Neutrophil (primary cell): ENCODE measurements around the gene ABHD12.

Experiments used
- H3K27ac ChIP-seq: fragments of 200-600 bp; sonication (generic); 2 replicates; pipeline ENCODE4 v1.5.1; 2016; ENCODE audit warnings: mild to moderate bottlenecking, moderate library complexity
- H3K27me3 ChIP-seq: fragments of 200-600 bp; sonication (generic); 2 replicates; pipeline ENCODE4 v1.6.0; 2016; ENCODE audit warnings: mild to moderate bottlenecking
- H3K36me3 ChIP-seq: fragments of 200-600 bp; sonication (generic); 2 replicates; pipeline ENCODE4 v1.5.1; 2017
- H3K4me1 ChIP-seq, 2 experiments: fragments of 200-600 bp in 1 of 2; sonication (generic) in 1 of 2; 1 replicate in 1 of 2; 2 replicates in 1 of 2; pipeline versions ENCODE4 v1.5.1 to v1.6.1; 2013 to 2016; ENCODE audit warnings: low read depth in 1 of 2, low read length in 1 of 2, mild to moderate bottlenecking in 1 of 2, moderate library complexity in 1 of 2; ENCODE audit not compliant: control insufficient read depth in 1 of 2, insufficient read depth in 1 of 2
- H3K4me3 ChIP-seq, 2 experiments: fragments of 200-600 bp in 1 of 2; sonication (generic) in 1 of 2; 1 replicate in 1 of 2; 2 replicates in 1 of 2; pipeline ENCODE4 v1.5.1; 2013 to 2016; ENCODE audit warnings: low read depth in 1 of 2, low read length in 1 of 2, mild to moderate bottlenecking in 1 of 2, moderate library complexity in 1 of 2
- H3K9me3 ChIP-seq: fragments of 200-600 bp; sonication (generic); 2 replicates; pipeline ENCODE4 v1.5.1; 2016
- TF ChIP-seq, protein P1 (sequence below): fragments of 200-600 bp; sonication (generic); IDR thresholded peaks from 2 replicates; pipeline ENCODE4 v1.5.1; 2016; ENCODE audit warnings: antibody characterized with exemption

The ABHD12 gene

GRCh38 chr20:25394996-25395395, 4.4 kb upstream of the ABHD12 start:
- Histone ChIP-seq H3K36me3 (no peaks in the 10 kb centered on the region), H3K27ac (no peak overlapping the region), H3K4me1 (peaks cover 10% of the 10 kb centered on the region in 2 experiments), H3K9me3 (no peaks in the 10 kb centered on the region), H3K4me3 (no peak overlapping the region), H3K27me3 (peaks cover 8% of the 10 kb centered on the region)
- TF ChIP-seq, protein P1, sequence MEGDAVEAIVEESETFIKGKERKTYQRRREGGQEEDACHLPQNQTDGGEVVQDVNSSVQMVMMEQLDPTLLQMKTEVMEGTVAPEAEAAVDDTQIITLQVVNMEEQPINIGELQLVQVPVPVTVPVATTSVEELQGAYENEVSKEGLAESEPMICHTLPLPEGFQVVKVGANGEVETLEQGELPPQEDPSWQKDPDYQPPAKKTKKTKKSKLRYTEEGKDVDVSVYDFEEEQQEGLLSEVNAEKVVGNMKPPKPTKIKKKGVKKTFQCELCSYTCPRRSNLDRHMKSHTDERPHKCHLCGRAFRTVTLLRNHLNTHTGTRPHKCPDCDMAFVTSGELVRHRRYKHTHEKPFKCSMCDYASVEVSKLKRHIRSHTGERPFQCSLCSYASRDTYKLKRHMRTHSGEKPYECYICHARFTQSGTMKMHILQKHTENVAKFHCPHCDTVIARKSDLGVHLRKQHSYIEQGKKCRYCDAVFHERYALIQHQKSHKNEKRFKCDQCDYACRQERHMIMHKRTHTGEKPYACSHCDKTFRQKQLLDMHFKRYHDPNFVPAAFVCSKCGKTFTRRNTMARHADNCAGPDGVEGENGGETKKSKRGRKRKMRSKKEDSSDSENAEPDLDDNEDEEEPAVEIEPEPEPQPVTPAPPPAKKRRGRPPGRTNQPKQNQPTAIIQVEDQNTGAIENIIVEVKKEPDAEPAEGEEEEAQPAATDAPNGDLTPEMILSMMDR: no peak

- Histone ChIP-seq H3K27ac (no peak overlapping the region), H3K36me3 (no peaks in the 10 kb centered on the region), H3K9me3 (no peaks in the 10 kb centered on the region), H3K4me3 (no peak overlapping the region), H3K4me1 (peaks cover 17% of the 10 kb centered on the region in 2 experiments), H3K27me3 (peaks cover 9% of the 10 kb centered on the region)
- TF ChIP-seq, protein P1: no peak
Measured at GRCh38 chr20:25394276-25394675, 3.6 kb upstream of the ABHD12 start.

- Histone ChIP-seq H3K4me3 (peak overlapping the region; percentile 64 to 68), H3K36me3 (no peaks in the 10 kb centered on the region), H3K27ac (peak overlapping the region; percentile 77), H3K27me3 (peaks cover 16% of the 10 kb centered on the region), H3K9me3 (no peaks in the 10 kb centered on the region), H3K4me1 (peaks cover 19 to 21% of the 10 kb centered on the region in 2 experiments)
- TF ChIP-seq, protein P1: no peak
Measured at GRCh38 chr20:25389858-25390537, 637 bp downstream of the ABHD12 start.

DNA sequence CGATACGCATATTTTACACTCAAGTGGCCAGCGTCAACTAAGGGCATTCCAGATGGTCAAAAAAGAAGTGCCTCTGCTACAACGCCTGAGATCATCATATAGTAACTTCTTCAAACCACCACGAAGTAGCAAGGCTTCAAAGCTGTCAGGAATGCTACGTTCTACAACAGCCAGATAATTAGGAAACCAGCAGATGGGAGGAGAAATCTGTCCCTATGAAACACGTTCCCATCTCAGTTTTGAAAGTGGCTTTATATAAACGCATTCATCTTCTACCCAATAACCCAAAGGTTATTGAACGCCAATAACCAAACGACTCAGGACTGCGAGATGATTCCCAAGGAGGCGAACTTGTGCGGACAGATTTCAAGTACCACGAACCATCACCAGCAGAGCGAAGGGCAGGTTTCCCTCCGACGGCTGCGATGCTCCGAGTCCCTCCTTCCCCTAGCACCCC, 1.2 kb downstream of the ABHD12 start:
- TF ChIP-seq, protein P1: no peak
- Histone ChIP-seq H3K4me1 (peaks cover 19 to 21% of the 10 kb centered on the region in 2 experiments), H3K9me3 (no peaks in the 10 kb centered on the region), H3K4me3 (peak overlapping the region; percentile 64 to 68), H3K27me3 (peaks cover 16% of the 10 kb centered on the region), H3K36me3 (no peaks in the 10 kb centered on the region), H3K27ac (no peak overlapping the region)

DNA sequence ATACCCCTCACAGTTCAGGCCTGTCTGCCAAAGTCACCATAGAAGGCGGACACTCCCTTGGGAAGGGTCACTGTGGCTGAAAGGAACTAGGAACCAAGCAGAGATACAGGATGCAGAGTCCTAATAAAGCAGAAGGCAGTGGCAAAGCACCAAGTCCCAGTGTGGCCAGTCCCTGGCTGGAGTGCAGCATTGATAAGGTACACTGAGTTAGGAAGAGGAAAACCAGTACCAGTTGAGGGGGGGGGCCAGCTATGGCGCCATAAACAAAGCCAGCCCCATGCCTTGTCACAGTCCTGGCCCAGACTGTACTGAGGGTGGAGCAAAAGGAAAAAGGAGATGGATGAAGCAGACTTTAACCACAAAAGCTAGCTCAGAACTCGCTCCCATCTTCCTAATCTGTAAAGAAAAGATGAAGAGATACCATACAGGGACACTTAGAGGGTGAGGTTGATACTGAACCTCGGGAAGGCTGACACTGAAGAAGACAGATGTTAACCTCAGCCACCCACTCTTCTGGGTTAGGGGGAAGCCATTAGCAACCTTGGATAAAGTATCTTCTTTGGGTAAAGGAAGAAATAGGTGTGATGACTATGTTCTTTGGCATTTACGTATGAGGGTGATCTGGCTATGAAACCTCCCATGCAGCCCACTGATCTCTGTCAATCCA, 7.8 kb downstream of the ABHD12 start:
- Histone ChIP-seq H3K27me3 (no peaks in the 10 kb centered on the region), H3K4me3 (no peak overlapping the region), H3K27ac (no peak overlapping the region), H3K4me1 (no peaks in the 10 kb centered on the region), H3K9me3 (no peaks in the 10 kb centered on the region), H3K36me3 (no peaks in the 10 kb centered on the region)
- TF ChIP-seq, protein P1: no peak
